GM23338 (cell line): ENCODE data around the gene MYL4. TPM values are rescaled to one million over a fixed set of nuclear protein-coding genes. Genes with fewer than 3 reads are reported as not detected.
A peak's percentile ranks its signal among the peaks of the same experiment; 100 is the strongest.

Experiments
- ATAC-seq: fragments of 200-7000 bp; cut with Tn5 transposase; 3 replicates; pipeline ENCODE4 v1.9.1; 2020
- DNase-seq: peaks from one replicate; pipeline ENCODE4 v3.0.0-alpha.2; 2015; ENCODE audit warnings: low spot score
- H2AFZ ChIP-seq: fragments of 200-600 bp; sonication (generic); 2 replicates; pipeline ENCODE4 v1.8.0; 2016; ENCODE audit warnings: antibody characterized with exemption, mild to moderate bottlenecking, moderate library complexity
- H3F3A ChIP-seq: fragments of 200-600 bp; sonication (generic); replicated peaks from 2 replicates; pipeline ENCODE4 v1.8.0; 2017; ENCODE audit warnings: antibody characterized with exemption, mixed run types, low read depth
- H3K27ac ChIP-seq: fragments of 200-600 bp; sonication (generic); 2 replicates; pipeline ENCODE4 v1.6.1; 2016; ENCODE audit warnings: low read depth
- H3K27me3 ChIP-seq: fragments of 200-600 bp; sonication (generic); 2 replicates; pipeline ENCODE4 v1.8.0; 2016; ENCODE audit warnings: mild to moderate bottlenecking, mixed run types, moderate library complexity; ENCODE audit not compliant: insufficient read depth
- H3K36me3 ChIP-seq: fragments of 200-600 bp; sonication (generic); 2 replicates; pipeline ENCODE4 v1.8.0; 2016; ENCODE audit warnings: mild to moderate bottlenecking; ENCODE audit not compliant: insufficient read depth
- H3K4me1 ChIP-seq: fragments of 200-600 bp; sonication (generic); 2 replicates; pipeline ENCODE4 v1.8.0; 2016; ENCODE audit warnings: mild to moderate bottlenecking, moderate library complexity; ENCODE audit not compliant: insufficient read depth
- H3K4me2 ChIP-seq: fragments of 200-600 bp; sonication (generic); 2 replicates; pipeline ENCODE4 v1.7.1; 2017; ENCODE audit warnings: mixed run types
- H3K4me3 ChIP-seq: fragments of 200-600 bp; sonication (generic); 2 replicates; pipeline ENCODE4 v1.6.1; 2016; ENCODE audit warnings: mixed run types
- H3K79me2 ChIP-seq: fragments of 200-600 bp; sonication (generic); replicated peaks from 2 replicates; pipeline ENCODE4 v1.8.0; 2017; ENCODE audit warnings: mild to moderate bottlenecking; ENCODE audit not compliant: insufficient read depth
- H3K9me2 ChIP-seq: fragments of 200-600 bp; sonication (generic); 2 replicates; pipeline ENCODE4 v1.8.0; 2017; ENCODE audit not compliant: insufficient read depth
- H4K20me1 ChIP-seq: fragments of 200-600 bp; sonication (generic); replicated peaks from 2 replicates; pipeline ENCODE4 v1.8.0; 2017; ENCODE audit warnings: mild to moderate bottlenecking; ENCODE audit not compliant: insufficient read depth
- H3K27ac Mint-ChIP-seq: 2 replicates; pipeline ENCODE4 v1.8.0; 2020; ENCODE audit warnings: inconsistent platforms, mild to moderate bottlenecking, moderate library complexity, mixed read lengths
- H3K27me3 Mint-ChIP-seq: 3 replicates; pipeline ENCODE4 v1.8.0; 2022; ENCODE audit warnings: low read depth, mild to moderate bottlenecking, moderate library complexity, mixed read lengths, inconsistent platforms; ENCODE audit not compliant: insufficient read depth, poor library complexity
- H3K36me3 Mint-ChIP-seq: 3 replicates; pipeline ENCODE4 v1.8.0; 2021; ENCODE audit warnings: low read depth, mild to moderate bottlenecking, inconsistent platforms, moderate library complexity, mixed read lengths
- H3K4me1 Mint-ChIP-seq: 3 replicates; pipeline ENCODE4 v1.8.0; 2020; ENCODE audit warnings: mild to moderate bottlenecking, inconsistent platforms, mixed read lengths
- H3K4me3 Mint-ChIP-seq: 3 replicates; pipeline ENCODE4 v1.8.0; 2021; ENCODE audit warnings: moderate library complexity, mild to moderate bottlenecking, inconsistent platforms, mixed read lengths
- H3K9me3 Mint-ChIP-seq: 3 replicates; pipeline ENCODE4 v1.8.0; 2020; ENCODE audit warnings: moderate library complexity, mild to moderate bottlenecking, inconsistent platforms, mixed read lengths
- CREB1 ChIP-seq: fragments of 250-450 bp; sonication (Bioruptor Pico); IDR thresholded peaks from 2 replicates; pipeline ENCODE4 v1.5.0; 2020; ENCODE audit warnings: low read depth, mild to moderate bottlenecking, moderate library complexity
- EZH2 ChIP-seq: fragments of 200-600 bp; sonication (generic); IDR thresholded peaks from one replicate; pipeline ENCODE4 v1.8.0; 2017; ENCODE audit warnings: antibody characterized with exemption, mild to moderate bottlenecking, low read depth; ENCODE audit not compliant: unreplicated experiment
- EZH2phosphoT487 ChIP-seq: fragments of 200-600 bp; sonication (generic); IDR thresholded peaks from one replicate; pipeline ENCODE4 v1.8.1; 2018; ENCODE audit warnings: antibody characterized with exemption; ENCODE audit not compliant: unreplicated experiment
- JUNB ChIP-seq: IDR thresholded peaks from one replicate; pipeline ENCODE4 v1.6.1; 2016; ENCODE audit warnings: antibody characterized with exemption; ENCODE audit not compliant: unreplicated experiment
- NANOG ChIP-seq: IDR thresholded peaks from 2 replicates; pipeline ENCODE4 v1.6.1; 2016; ENCODE audit warnings: antibody characterized with exemption, borderline replicate concordance
- POLR2AphosphoS5 ChIP-seq: IDR thresholded peaks from 2 replicates; pipeline ENCODE4 v1.6.1; 2016; ENCODE audit warnings: antibody characterized with exemption, low read depth
- STAT1 ChIP-seq: IDR thresholded peaks from one replicate; pipeline ENCODE4 v1.6.1; 2016; ENCODE audit warnings: antibody characterized with exemption; ENCODE audit not compliant: unreplicated experiment
- ZNF114 ChIP-seq: fragments of 250-450 bp; sonication (Bioruptor Pico); IDR thresholded peaks from 2 replicates; pipeline ENCODE4 v1.5.0; 2020; ENCODE audit warnings: mild to moderate bottlenecking, moderate library complexity
- ZNF331 ChIP-seq: fragments of 250-450 bp; sonication (Bioruptor Pico); IDR thresholded peaks from 2 replicates; pipeline ENCODE4 v1.5.0; 2020; ENCODE audit warnings: low read depth, mild to moderate bottlenecking, moderate library complexity
- polyA plus RNA-seq: library from polyadenylated mRNA; unstranded; fragments of >200 nt; fragmentation: Nextera tagmentation; extraction: Ambion mirVana; gene quantifications from 2 replicates; pipeline ENCODE4 v1.2.1, GENCODE V29; 2016
- total RNA-seq: library from RNA; depleted of rRNA; stranded (reverse); fragments of >200 nt; shearing (Covaris generic); gene quantifications from 2 replicates; pipeline ENCODE4 v1.2.3, GENCODE V29; 2014
- TF ChIP-seq, protein P1 (sequence below): IDR thresholded peaks from 2 replicates; pipeline ENCODE4 v1.6.1; 2016; ENCODE audit warnings: antibody characterized with exemption
- TF ChIP-seq, protein P2 (sequence below): IDR thresholded peaks from one replicate; pipeline ENCODE4 v1.6.1; 2018; ENCODE audit warnings: antibody characterized with exemption; ENCODE audit not compliant: unreplicated experiment
- TF ChIP-seq, protein P3 (sequence below), 2 experiments: fragments of 200-600 bp in 1 of 2; sonication (generic) in 1 of 2; conservative IDR thresholded peaks; 2 replicates each; pipeline versions ENCODE4 v1.5.1 to v1.6.1; 2016 to 2017; ENCODE audit warnings: antibody characterized with exemption in 2 of 2, low read depth in 2 of 2, mild to moderate bottlenecking in 2 of 2, moderate library complexity in 1 of 2
- TF ChIP-seq, protein P4 (sequence below): fragments of 250-450 bp; sonication (Bioruptor Pico); IDR thresholded peaks from 2 replicates; pipeline ENCODE4 v1.5.0; 2020; ENCODE audit warnings: mild to moderate bottlenecking, moderate library complexity

Gene MYL4
- total and polyA plus RNA-seq, 2 experiments from 2014 or later, result 0.44 TPM; not detected in 1

DNA sequence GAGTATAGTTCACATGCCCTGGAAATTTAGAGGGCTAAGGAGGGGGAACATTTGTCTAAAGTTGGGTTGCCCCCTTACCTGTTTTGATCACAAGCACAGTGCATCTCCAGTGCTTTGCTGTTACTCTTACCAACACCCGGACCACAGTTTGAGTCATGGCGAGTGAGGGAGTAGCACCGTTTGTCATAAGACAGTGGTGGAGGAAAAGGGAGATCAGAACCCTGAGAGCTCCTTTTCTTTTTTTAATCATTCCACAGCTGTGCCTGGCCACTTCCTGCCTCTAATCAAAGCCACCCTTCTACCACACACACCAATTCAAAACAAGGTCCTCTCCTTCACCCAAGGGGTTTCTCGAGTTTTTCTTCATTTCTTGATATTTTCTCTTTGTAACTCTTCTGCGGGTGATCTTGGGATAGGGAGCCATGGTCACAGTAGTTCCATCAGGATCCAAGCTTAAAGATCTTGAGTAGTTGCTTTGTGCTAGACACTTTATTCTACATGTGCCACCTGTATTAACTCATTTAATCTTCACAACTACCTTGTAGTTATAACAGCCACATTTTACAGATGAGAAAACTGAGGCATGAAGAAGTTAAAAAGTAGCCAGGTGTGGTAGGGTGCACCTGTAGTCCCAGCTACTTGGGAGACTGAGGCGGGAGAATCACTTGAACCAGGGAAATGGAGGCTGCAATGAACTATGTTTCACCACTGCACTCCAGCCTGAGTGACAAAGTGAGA lies 5.0 kb upstream of the MYL4 start:
- Histone ChIP-seq H2AFZ (peak overlapping the region; percentile 56; the same call in 1 of the 2 replicates), H3K4me2 (no peak overlapping the region), H4K20me1 (no peaks in the 10 kb centered on the region), H3K79me2 (no peaks in the 10 kb centered on the region), H3K9me2 (no peaks in the 10 kb centered on the region), H3K4me1 (peaks cover 8% of the 10 kb centered on the region; the same call in 1 of the 2 replicates), H3K27ac (no peak overlapping the region), H3F3A (no peaks in the 10 kb centered on the region), H3K4me3 (no peak overlapping the region), H3K36me3 (no peaks in the 10 kb centered on the region), H3K27me3 (no peaks in the 10 kb centered on the region)
- Mint-ChIP-seq H3K27me3 (peaks cover 3% of the 10 kb centered on the region), H3K4me3 (no peak overlapping the region), H3K4me1 (peaks cover 13% of the 10 kb centered on the region), H3K27ac (no peak overlapping the region), H3K9me3 (no peaks in the 10 kb centered on the region), H3K36me3 (no peaks in the 10 kb centered on the region)
- TF ChIP-seq EZH2 (no peak), ZNF331 (CRISPR knock-in tag) (no peak), NANOG (no peak), CREB1 (CRISPR knock-in tag) (no peak), JUNB (no peak), POLR2AphosphoS5 (no peak), EZH2phosphoT487 (no peak), STAT1 (no peak), ZNF114 (CRISPR knock-in tag) (no peak)
- TF ChIP-seq, protein P1, sequence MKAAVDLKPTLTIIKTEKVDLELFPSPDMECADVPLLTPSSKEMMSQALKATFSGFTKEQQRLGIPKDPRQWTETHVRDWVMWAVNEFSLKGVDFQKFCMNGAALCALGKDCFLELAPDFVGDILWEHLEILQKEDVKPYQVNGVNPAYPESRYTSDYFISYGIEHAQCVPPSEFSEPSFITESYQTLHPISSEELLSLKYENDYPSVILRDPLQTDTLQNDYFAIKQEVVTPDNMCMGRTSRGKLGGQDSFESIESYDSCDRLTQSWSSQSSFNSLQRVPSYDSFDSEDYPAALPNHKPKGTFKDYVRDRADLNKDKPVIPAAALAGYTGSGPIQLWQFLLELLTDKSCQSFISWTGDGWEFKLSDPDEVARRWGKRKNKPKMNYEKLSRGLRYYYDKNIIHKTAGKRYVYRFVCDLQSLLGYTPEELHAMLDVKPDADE, result no peak
- TF ChIP-seq, protein P2, sequence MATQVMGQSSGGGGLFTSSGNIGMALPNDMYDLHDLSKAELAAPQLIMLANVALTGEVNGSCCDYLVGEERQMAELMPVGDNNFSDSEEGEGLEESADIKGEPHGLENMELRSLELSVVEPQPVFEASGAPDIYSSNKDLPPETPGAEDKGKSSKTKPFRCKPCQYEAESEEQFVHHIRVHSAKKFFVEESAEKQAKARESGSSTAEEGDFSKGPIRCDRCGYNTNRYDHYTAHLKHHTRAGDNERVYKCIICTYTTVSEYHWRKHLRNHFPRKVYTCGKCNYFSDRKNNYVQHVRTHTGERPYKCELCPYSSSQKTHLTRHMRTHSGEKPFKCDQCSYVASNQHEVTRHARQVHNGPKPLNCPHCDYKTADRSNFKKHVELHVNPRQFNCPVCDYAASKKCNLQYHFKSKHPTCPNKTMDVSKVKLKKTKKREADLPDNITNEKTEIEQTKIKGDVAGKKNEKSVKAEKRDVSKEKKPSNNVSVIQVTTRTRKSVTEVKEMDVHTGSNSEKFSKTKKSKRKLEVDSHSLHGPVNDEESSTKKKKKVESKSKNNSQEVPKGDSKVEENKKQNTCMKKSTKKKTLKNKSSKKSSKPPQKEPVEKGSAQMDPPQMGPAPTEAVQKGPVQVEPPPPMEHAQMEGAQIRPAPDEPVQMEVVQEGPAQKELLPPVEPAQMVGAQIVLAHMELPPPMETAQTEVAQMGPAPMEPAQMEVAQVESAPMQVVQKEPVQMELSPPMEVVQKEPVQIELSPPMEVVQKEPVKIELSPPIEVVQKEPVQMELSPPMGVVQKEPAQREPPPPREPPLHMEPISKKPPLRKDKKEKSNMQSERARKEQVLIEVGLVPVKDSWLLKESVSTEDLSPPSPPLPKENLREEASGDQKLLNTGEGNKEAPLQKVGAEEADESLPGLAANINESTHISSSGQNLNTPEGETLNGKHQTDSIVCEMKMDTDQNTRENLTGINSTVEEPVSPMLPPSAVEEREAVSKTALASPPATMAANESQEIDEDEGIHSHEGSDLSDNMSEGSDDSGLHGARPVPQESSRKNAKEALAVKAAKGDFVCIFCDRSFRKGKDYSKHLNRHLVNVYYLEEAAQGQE, result no peak
- TF ChIP-seq, protein P3, sequence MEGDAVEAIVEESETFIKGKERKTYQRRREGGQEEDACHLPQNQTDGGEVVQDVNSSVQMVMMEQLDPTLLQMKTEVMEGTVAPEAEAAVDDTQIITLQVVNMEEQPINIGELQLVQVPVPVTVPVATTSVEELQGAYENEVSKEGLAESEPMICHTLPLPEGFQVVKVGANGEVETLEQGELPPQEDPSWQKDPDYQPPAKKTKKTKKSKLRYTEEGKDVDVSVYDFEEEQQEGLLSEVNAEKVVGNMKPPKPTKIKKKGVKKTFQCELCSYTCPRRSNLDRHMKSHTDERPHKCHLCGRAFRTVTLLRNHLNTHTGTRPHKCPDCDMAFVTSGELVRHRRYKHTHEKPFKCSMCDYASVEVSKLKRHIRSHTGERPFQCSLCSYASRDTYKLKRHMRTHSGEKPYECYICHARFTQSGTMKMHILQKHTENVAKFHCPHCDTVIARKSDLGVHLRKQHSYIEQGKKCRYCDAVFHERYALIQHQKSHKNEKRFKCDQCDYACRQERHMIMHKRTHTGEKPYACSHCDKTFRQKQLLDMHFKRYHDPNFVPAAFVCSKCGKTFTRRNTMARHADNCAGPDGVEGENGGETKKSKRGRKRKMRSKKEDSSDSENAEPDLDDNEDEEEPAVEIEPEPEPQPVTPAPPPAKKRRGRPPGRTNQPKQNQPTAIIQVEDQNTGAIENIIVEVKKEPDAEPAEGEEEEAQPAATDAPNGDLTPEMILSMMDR (conservative IDR thresholded peaks at IDR 0.05; ENCODE audit: low read depth in 2 of 2), result no peak
- TF ChIP-seq, protein P4, sequence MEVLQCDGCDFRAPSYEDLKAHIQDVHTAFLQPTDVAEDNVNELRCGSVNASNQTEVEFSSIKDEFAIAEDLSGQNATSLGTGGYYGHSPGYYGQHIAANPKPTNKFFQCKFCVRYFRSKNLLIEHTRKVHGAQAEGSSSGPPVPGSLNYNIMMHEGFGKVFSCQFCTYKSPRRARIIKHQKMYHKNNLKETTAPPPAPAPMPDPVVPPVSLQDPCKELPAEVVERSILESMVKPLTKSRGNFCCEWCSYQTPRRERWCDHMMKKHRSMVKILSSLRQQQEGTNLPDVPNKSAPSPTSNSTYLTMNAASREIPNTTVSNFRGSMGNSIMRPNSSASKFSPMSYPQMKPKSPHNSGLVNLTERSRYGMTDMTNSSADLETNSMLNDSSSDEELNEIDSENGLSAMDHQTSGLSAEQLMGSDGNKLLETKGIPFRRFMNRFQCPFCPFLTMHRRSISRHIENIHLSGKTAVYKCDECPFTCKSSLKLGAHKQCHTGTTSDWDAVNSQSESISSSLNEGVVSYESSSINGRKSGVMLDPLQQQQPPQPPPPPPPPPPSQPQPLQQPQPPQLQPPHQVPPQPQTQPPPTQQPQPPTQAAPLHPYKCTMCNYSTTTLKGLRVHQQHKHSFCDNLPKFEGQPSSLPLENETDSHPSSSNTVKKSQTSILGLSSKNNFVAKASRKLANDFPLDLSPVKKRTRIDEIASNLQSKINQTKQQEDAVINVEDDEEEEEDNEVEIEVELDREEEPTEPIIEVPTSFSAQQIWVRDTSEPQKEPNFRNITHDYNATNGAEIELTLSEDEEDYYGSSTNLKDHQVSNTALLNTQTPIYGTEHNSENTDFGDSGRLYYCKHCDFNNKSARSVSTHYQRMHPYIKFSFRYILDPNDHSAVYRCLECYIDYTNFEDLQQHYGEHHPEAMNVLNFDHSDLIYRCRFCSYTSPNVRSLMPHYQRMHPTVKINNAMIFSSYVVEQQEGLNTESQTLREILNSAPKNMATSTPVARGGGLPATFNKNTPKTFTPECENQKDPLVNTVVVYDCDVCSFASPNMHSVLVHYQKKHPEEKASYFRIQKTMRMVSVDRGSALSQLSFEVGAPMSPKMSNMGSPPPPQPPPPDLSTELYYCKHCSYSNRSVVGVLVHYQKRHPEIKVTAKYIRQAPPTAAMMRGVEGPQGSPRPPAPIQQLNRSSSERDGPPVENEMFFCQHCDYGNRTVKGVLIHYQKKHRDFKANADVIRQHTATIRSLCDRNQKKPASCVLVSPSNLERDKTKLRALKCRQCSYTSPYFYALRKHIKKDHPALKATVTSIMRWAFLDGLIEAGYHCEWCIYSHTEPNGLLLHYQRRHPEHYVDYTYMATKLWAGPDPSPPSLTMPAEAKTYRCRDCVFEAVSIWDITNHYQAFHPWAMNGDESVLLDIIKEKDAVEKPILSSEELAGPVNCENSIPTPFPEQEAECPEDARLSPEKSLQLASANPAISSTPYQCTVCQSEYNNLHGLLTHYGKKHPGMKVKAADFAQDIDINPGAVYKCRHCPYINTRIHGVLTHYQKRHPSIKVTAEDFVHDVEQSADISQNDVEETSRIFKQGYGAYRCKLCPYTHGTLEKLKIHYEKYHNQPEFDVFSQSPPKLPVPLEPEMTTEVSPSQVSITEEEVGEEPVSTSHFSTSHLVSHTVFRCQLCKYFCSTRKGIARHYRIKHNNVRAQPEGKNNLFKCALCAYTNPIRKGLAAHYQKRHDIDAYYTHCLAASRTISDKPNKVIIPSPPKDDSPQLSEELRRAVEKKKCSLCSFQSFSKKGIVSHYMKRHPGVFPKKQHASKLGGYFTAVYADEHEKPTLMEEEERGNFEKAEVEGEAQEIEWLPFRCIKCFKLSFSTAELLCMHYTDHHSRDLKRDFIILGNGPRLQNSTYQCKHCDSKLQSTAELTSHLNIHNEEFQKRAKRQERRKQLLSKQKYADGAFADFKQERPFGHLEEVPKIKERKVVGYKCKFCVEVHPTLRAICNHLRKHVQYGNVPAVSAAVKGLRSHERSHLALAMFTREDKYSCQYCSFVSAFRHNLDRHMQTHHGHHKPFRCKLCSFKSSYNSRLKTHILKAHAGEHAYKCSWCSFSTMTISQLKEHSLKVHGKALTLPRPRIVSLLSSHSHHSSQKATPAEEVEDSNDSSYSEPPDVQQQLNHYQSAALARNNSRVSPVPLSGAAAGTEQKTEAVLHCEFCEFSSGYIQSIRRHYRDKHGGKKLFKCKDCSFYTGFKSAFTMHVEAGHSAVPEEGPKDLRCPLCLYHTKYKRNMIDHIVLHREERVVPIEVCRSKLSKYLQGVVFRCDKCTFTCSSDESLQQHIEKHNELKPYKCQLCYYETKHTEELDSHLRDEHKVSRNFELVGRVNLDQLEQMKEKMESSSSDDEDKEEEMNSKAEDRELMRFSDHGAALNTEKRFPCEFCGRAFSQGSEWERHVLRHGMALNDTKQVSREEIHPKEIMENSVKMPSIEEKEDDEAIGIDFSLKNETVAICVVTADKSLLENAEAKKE, result no peak
- DNase-seq, result no peak
- no peak for ATAC-seq
